Vagina (tissue), 2 donors: ENCODE data around the gene ZNF410.

Experiments
- CTCF ChIP-seq, 3 experiments: fragments of 450-650 bp in 2 of 3; fragments of 200-600 bp in 1 of 3; sonication (generic) in 1 of 3; IDR thresholded peaks; one replicate each; pipeline ENCODE4 v1.5.1; 2017 to 2019; ENCODE audit warnings: antibody characterized with exemption in 3 of 3, mild to moderate bottlenecking in 2 of 3, moderate library complexity in 2 of 3
- POLR2A ChIP-seq, 2 donors: fragments of 450-650 bp; IDR thresholded peaks; one replicate each; pipeline ENCODE4 v1.6.1; 2017; ENCODE audit warnings: antibody characterized with exemption in 2 of 2, mild to moderate bottlenecking in 2 of 2, moderate library complexity in 2 of 2
- POLR2AphosphoS5 ChIP-seq, 2 donors: sonication (generic); formaldehyde crosslinking; IDR thresholded peaks; one replicate each; pipeline ENCODE4 v1.9.0; 2017; ENCODE audit warnings: antibody characterized with exemption in 2 of 2, mild to moderate bottlenecking in 2 of 2, low read depth in 1 of 2; ENCODE audit not compliant: insufficient read depth in 1 of 2

DNA sequence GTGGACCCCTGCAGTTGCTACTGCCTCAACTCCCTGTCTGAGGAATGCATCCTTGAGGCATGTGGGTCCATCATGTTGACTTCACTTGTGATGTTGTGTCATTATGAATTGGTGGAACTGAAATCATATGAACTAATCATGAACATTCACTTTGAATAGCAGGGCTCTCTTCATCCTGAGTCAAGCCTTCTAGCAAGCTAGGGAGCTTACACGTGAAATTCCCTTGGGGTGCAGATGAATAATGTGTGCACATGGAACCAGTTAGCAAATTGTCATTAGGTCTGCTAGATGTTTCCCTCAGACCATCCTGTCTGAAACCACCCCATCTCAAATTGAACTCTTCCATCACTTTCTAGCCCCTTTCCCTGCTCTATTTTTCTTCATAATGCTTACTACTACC is 67.1 kb downstream of the ZNF410 start:
- TF ChIP-seq CTCF (IDR thresholded peaks at IDR 0.05) (no peak), POLR2AphosphoS5 (IDR thresholded peaks at IDR 0.05; ENCODE audit: insufficient read depth in 1 of 2, low read depth in 1 of 2) (no peak), POLR2A (IDR thresholded peaks at IDR 0.05) (no peak)
